Posterior cingulate gyrus (tissue), 11 donors: Measurements from ENCODE around the gene NIFK.

ENCODE experiments used
- DNase-seq, 10 donors: peaks; one replicate each; pipeline versions ENCODE4 v3.0.0 to v3.0.0-alpha.2; 2020 to 2021; ENCODE audit warnings: mixed read lengths in 3 of 10
- intact Hi-C: fragments of 100-400 bp; cut with DNase I; formaldehyde crosslinking; loops from one replicate; pipeline ENCODE4 v1.15.1; 2023

Gene NIFK

GRCh38 chr2:121736462-121737336 lies at the start of gene NIFK:
Gene NIFK, minus strand, starts transcription at chr2:121736875. Its CDS starts 25 bp downstream, at chr2:121736850.
- DNase-seq, result peak; percentile 97 to 100 (median 98)
- intact Hi-C loops, result loop anchor here (1.0 to 5.0 kb wide), 3 partner anchors 19 to 204 kb away; partner anchors contain the start of genes CLASP1, RNU4ATAC and TSN

- intact Hi-C loops, result no loop called here
- no peak for DNase-seq
Observed at GRCh38 chr2:121783180-121783579, 46.5 kb upstream of the NIFK start.

- intact Hi-C loops, result no loop called here
- DNase-seq, result no peak
Observed at GRCh38 chr2:121778741-121779487, 42.2 kb upstream of the NIFK start.

- intact Hi-C loops, result no loop called here
- no peak for DNase-seq
Observed at GRCh38 chr2:121777699-121778058, 41.0 kb upstream of the NIFK start.

GRCh38 chr2:121776885-121777698 lies 40.4 kb upstream of the NIFK start:
- intact Hi-C loops, result no loop called here

GRCh38 chr2:121776361-121776760 lies 39.7 kb upstream of the NIFK start:
- DNase-seq, result no peak
- intact Hi-C loops, result no loop called here

More at GRCh38 chr2:121776885-121777698, 40.4 kb upstream of the NIFK start:
- DNase-seq, result no peak

GRCh38 chr2:121774235-121774634 lies 37.6 kb upstream of the NIFK start:
- intact Hi-C loops, result no loop called here
- no peak for DNase-seq

GRCh38 chr2:121771976-121772742 lies 35.5 kb upstream of the NIFK start:
- intact Hi-C loops, result no loop called here
- DNase-seq, result no peak

- no peak for DNase-seq
- intact Hi-C loops, result no loop called here
Observed at GRCh38 chr2:121768143-121768755, 31.6 kb upstream of the NIFK start.

- intact Hi-C loops, result no loop called here
- DNase-seq, result no peak
Observed at GRCh38 chr2:121766624-121767023, 29.9 kb upstream of the NIFK start.

- intact Hi-C loops, result no loop called here
- no peak for DNase-seq
Observed at GRCh38 chr2:121764681-121765228, 28.1 kb upstream of the NIFK start.

GRCh38 chr2:121755237-121756111 lies 18.8 kb upstream of the NIFK start, which contains the start of gene TSN:
Gene TSN, plus strand, starts transcription at chr2:121755651. Its CDS starts 129 bp downstream, at chr2:121755780.
- intact Hi-C loops, result loop anchor here (1.0 to 5.0 kb wide), 3 partner anchors 18 to 225 kb away; partner anchors contain the start of genes CLASP1 and RNU4ATAC
- DNase-seq, result peak; percentile 95 to 99 (median 98)

- DNase-seq, result no peak
- intact Hi-C loops, result loop anchor here (1.0 to 5.0 kb wide), 3 partner anchors 18 to 225 kb away; partner anchors contain the start of genes CLASP1 and RNU4ATAC
Observed at GRCh38 chr2:121754851-121755236, 18.2 kb upstream of the NIFK start.

- no peak for DNase-seq
- intact Hi-C loops, result no loop called here
Observed at GRCh38 chr2:121748202-121748601, 11.5 kb upstream of the NIFK start.

GRCh38 chr2:121746071-121746578 lies 9.4 kb upstream of the NIFK start:
- no peak for DNase-seq
- intact Hi-C loops, result no loop called here

- DNase-seq, result no peak
- intact Hi-C loops, result no loop called here
Observed at GRCh38 chr2:121741450-121741849, 4.8 kb upstream of the NIFK start.

- no peak for DNase-seq
- intact Hi-C loops, result no loop called here
Observed at GRCh38 chr2:121740973-121741372, 4.3 kb upstream of the NIFK start.

- peak in 1 of 10 donors; percentile 4 for DNase-seq
- intact Hi-C loops, result loop anchor here (5.0 kb wide), 2 partner anchors 89 to 204 kb away; partner anchors contain the start of genes CLASP1 and RNU4ATAC
Observed at GRCh38 chr2:121736140-121736461, 574 bp downstream of the NIFK start.
